ENCODE measurements around the gene SORBS1.

SORBS1 gene

GRCh38 chr10:95457319-95457886 lies 103.8 kb downstream of the SORBS1 start:
- DNase-seq: no peak

GRCh38 chr10:95456516-95456915 lies 104.7 kb downstream of the SORBS1 start:
- DNase-seq: no peak

GRCh38 chr10:95454940-95455339 lies 106.2 kb downstream of the SORBS1 start:
- DNase-seq: no peak

- no peak for DNase-seq
Observed at GRCh38 chr10:95454356-95454755, 106.8 kb downstream of the SORBS1 start.

- no peak for DNase-seq
Observed at GRCh38 chr10:95451568-95452524, 109.3 kb downstream of the SORBS1 start.

- DNase-seq: no peak
Observed at GRCh38 chr10:95451150-95451549, 110.0 kb downstream of the SORBS1 start.

- no peak for DNase-seq
Observed at GRCh38 chr10:95450188-95450587, 111.0 kb downstream of the SORBS1 start.

GRCh38 chr10:95447685-95448084 lies 113.5 kb downstream of the SORBS1 start:
- no peak for DNase-seq

- peak; percentile 26 for DNase-seq
Observed at GRCh38 chr10:95445837-95446486, 115.2 kb downstream of the SORBS1 start.

- no peak for DNase-seq
Observed at GRCh38 chr10:95445223-95445836, 115.8 kb downstream of the SORBS1 start.

- no peak for DNase-seq
Observed at GRCh38 chr10:95444792-95445191, 116.4 kb downstream of the SORBS1 start.

GRCh38 chr10:95443636-95444035 lies 117.5 kb downstream of the SORBS1 start:
- DNase-seq: no peak

GRCh38 chr10:95442341-95442740 lies 118.8 kb downstream of the SORBS1 start:
- DNase-seq: no peak

- DNase-seq: no peak
Observed at GRCh38 chr10:95441547-95441923, 119.6 kb downstream of the SORBS1 start.

GRCh38 chr10:95440756-95441546 lies 120.2 kb downstream of the SORBS1 start:
- peak; percentile 32 for DNase-seq

- DNase-seq: no peak
Observed at GRCh38 chr10:95440038-95440725, 121.0 kb downstream of the SORBS1 start.

- DNase-seq: no peak
Observed at GRCh38 chr10:95438781-95439180, 122.4 kb downstream of the SORBS1 start.

- DNase-seq: no peak
Observed at GRCh38 chr10:95437669-95438068, 123.5 kb downstream of the SORBS1 start.

GRCh38 chr10:95435548-95436279 lies 125.5 kb downstream of the SORBS1 start:
- DNase-seq: no peak

- no peak for DNase-seq
Observed at GRCh38 chr10:95434583-95434982, 126.6 kb downstream of the SORBS1 start.

GRCh38 chr10:95431900-95432342 lies 129.2 kb downstream of the SORBS1 start:
- DNase-seq: no peak
